Hepatocyte (in vitro differentiated cells): ENCODE results near the gene ZNF407. TPM values are rescaled to one million over a fixed set of nuclear protein-coding genes. Genes with fewer than 3 reads are reported as not detected.

Experiments used
- DNase-seq: peaks from one replicate; pipeline ENCODE4 v3.0.0-alpha.2; 2016; ENCODE audit warnings: low spot score
- H2AFZ ChIP-seq: fragments of 200-600 bp; sonication (generic); 2 replicates; pipeline ENCODE4 v1.6.0; 2016; ENCODE audit warnings: antibody characterized with exemption, mild to moderate bottlenecking
- H3K27ac ChIP-seq: fragments of 200-600 bp; sonication (generic); 2 replicates; pipeline ENCODE4 v1.5.1; 2016; ENCODE audit warnings: mild to moderate bottlenecking
- H3K27me3 ChIP-seq: fragments of 200-600 bp; sonication (generic); 2 replicates; pipeline ENCODE4 v1.6.1; 2016
- H3K36me3 ChIP-seq: fragments of 200-600 bp; sonication (generic); replicated peaks from 2 replicates; pipeline ENCODE4 v1.5.1; 2016; ENCODE audit warnings: low read depth; ENCODE audit not compliant: insufficient read depth
- H3K4me1 ChIP-seq: fragments of 200-600 bp; sonication (generic); 2 replicates; pipeline ENCODE4 v1.5.1; 2016; ENCODE audit warnings: mild to moderate bottlenecking, moderate library complexity; ENCODE audit not compliant: insufficient read depth
- H3K4me2 ChIP-seq: fragments of 200-600 bp; sonication (generic); 2 replicates; pipeline ENCODE4 v1.6.0; 2016
- H3K4me3 ChIP-seq: fragments of 200-600 bp; sonication (generic); 2 replicates; pipeline ENCODE4 v1.5.1; 2016; ENCODE audit warnings: mild to moderate bottlenecking
- H3K79me2 ChIP-seq: fragments of 200-600 bp; sonication (generic); 2 replicates; pipeline ENCODE4 v1.6.0; 2017; ENCODE audit warnings: mild to moderate bottlenecking
- H3K9me2 ChIP-seq: fragments of 200-600 bp; sonication (generic); replicated peaks from 2 replicates; pipeline ENCODE4 v1.6.0; 2017; ENCODE audit warnings: mild to moderate bottlenecking; ENCODE audit not compliant: insufficient read depth
- H3K9me3 ChIP-seq: fragments of 200-600 bp; sonication (generic); 2 replicates; pipeline ENCODE4 v1.5.1; 2016; ENCODE audit warnings: low read depth, mild to moderate bottlenecking
- H4K20me1 ChIP-seq: fragments of 200-600 bp; sonication (generic); 2 replicates; pipeline ENCODE4 v1.6.0; 2016; ENCODE audit warnings: mild to moderate bottlenecking; ENCODE audit not compliant: insufficient read depth, poor library complexity, severe bottlenecking
- EZH2 ChIP-seq: fragments of 200-600 bp; sonication (generic); IDR thresholded peaks from 2 replicates; pipeline ENCODE4 v1.6.1; 2016; ENCODE audit warnings: antibody characterized with exemption, mild to moderate bottlenecking, borderline replicate concordance
- EZH2phosphoT487 ChIP-seq: fragments of 200-600 bp; sonication (generic); IDR thresholded peaks from one replicate; pipeline ENCODE4 v1.6.1; 2018; ENCODE audit warnings: antibody characterized with exemption, mild to moderate bottlenecking, low read depth, moderate library complexity; ENCODE audit not compliant: unreplicated experiment, severe bottlenecking
- WGBS: methylation state at CpG from one replicate; pipeline ENCODE4 v1.1.6; 2016; ENCODE audit warnings: low lambda C conversion rate; ENCODE audit errors: missing lambda C conversion rate; 5-methylcytosine and 5-hydroxymethylcytosine counted together
- polyA plus RNA-seq: library from polyadenylated mRNA; unstranded; fragments of >200 nt; fragmentation: Nextera tagmentation; extraction: Ambion mirVana; gene quantifications from 2 replicates; pipeline ENCODE4 v1.2.1, GENCODE V29; 2016
- total RNA-seq: library from RNA; depleted of rRNA; stranded (reverse); fragments of >200 nt; gene quantifications from 2 replicates; pipeline ENCODE4 v1.2.3, GENCODE V29; 2014
- TF ChIP-seq, protein P1 (sequence below): fragments of 200-600 bp; sonication (generic); IDR thresholded peaks from 2 replicates; pipeline ENCODE4 v1.5.1; 2016; ENCODE audit warnings: antibody characterized with exemption, mild to moderate bottlenecking; ENCODE audit not compliant: poor library complexity

The ZNF407 gene
- total and polyA plus RNA-seq, 2 experiments from 2014 or later = 3.2 to 12.4 TPM

GRCh38 chr18:74861154-74861553 lies 263.5 kb downstream of the ZNF407 start:
- TF ChIP-seq, protein P1, sequence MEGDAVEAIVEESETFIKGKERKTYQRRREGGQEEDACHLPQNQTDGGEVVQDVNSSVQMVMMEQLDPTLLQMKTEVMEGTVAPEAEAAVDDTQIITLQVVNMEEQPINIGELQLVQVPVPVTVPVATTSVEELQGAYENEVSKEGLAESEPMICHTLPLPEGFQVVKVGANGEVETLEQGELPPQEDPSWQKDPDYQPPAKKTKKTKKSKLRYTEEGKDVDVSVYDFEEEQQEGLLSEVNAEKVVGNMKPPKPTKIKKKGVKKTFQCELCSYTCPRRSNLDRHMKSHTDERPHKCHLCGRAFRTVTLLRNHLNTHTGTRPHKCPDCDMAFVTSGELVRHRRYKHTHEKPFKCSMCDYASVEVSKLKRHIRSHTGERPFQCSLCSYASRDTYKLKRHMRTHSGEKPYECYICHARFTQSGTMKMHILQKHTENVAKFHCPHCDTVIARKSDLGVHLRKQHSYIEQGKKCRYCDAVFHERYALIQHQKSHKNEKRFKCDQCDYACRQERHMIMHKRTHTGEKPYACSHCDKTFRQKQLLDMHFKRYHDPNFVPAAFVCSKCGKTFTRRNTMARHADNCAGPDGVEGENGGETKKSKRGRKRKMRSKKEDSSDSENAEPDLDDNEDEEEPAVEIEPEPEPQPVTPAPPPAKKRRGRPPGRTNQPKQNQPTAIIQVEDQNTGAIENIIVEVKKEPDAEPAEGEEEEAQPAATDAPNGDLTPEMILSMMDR = no peak
- no peak for TF ChIP-seq EZH2
- no peak for TF ChIP-seq EZH2phosphoT487
- no peaks in the 10 kb centered on the region for H3K9me3 ChIP-seq
- H3K4me1 ChIP-seq = no peaks in the 10 kb centered on the region
- H2AFZ ChIP-seq = no peak overlapping the region
- no peak overlapping the region for H3K4me2 ChIP-seq
- H3K9me2 ChIP-seq = no peaks in the 10 kb centered on the region
- 24% methylated on average over 4 of the region's 4 CpGs for WGBS
- no peaks in the 10 kb centered on the region for H3K36me3 ChIP-seq
- no peak overlapping the region for H3K4me3 ChIP-seq
- H4K20me1 ChIP-seq = no peaks in the 10 kb centered on the region
- peak; percentile 22 for DNase-seq
- H3K27me3 ChIP-seq = no peaks in the 10 kb centered on the region
- no peaks in the 10 kb centered on the region for H3K79me2 ChIP-seq
- peak overlapping the region; percentile 5 for H3K27ac ChIP-seq

DNA sequence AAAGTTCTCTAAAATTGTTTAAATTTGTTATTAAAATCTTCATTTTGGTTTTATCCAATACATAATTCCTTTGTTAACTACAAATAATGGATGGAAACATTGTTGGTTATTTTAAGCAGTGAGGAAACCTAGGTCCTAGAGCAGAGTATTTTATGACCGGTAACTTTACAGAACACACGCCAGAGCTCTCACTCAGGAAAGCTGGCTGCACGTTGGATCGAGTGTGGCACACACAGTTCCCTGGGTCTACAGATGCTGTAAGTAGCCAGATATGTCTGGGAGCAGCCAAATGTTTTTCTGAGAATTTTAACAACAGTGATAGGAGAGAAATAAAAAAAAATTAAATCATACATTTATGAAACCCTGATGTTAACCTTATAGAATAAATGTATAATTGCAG lies 264.4 kb downstream of the ZNF407 start:
- no peak overlapping the region for H3K27ac ChIP-seq
- TF ChIP-seq EZH2 (no peak), EZH2phosphoT487 (no peak)
- TF ChIP-seq, protein P1 = no peak
- WGBS = 67% methylated on average over 4 of the region's 4 CpGs

GRCh38 chr18:74866577-74866976 lies 268.9 kb downstream of the ZNF407 start:
- WGBS = 96% methylated on average over 3 of the region's 3 CpGs
- H3K4me3 ChIP-seq = no peak overlapping the region
- H3K79me2 ChIP-seq = no peaks in the 10 kb centered on the region
- H3K27me3 ChIP-seq = no peaks in the 10 kb centered on the region
- no peaks in the 10 kb centered on the region for H3K4me1 ChIP-seq
- H3K36me3 ChIP-seq = no peaks in the 10 kb centered on the region
- no peak for TF ChIP-seq EZH2
- TF ChIP-seq, protein P1 = no peak
- TF ChIP-seq EZH2phosphoT487 = no peak
- no peak overlapping the region for H3K4me2 ChIP-seq
- H2AFZ ChIP-seq = no peak overlapping the region
- H3K9me3 ChIP-seq = no peaks in the 10 kb centered on the region
- DNase-seq = no peak
- H3K27ac ChIP-seq = no peak overlapping the region
- no peaks in the 10 kb centered on the region for H4K20me1 ChIP-seq
- H3K9me2 ChIP-seq = no peaks in the 10 kb centered on the region

More for the DNA sequence above, 264.4 kb downstream of the ZNF407 start:
- H3K27me3 ChIP-seq = no peaks in the 10 kb centered on the region
- no peaks in the 10 kb centered on the region for H3K79me2 ChIP-seq
- H3K9me2 ChIP-seq = no peaks in the 10 kb centered on the region
- no peaks in the 10 kb centered on the region for H3K36me3 ChIP-seq
- H3K9me3 ChIP-seq = no peaks in the 10 kb centered on the region
- no peak overlapping the region for H2AFZ ChIP-seq
- H3K4me2 ChIP-seq = no peak overlapping the region
- no peaks in the 10 kb centered on the region for H3K4me1 ChIP-seq
- H3K4me3 ChIP-seq = no peak overlapping the region
- no peaks in the 10 kb centered on the region for H4K20me1 ChIP-seq
- no peak for DNase-seq

- WGBS = 88% methylated on average over 4 of the region's 4 CpGs
- H3K9me2 ChIP-seq = no peaks in the 10 kb centered on the region
- no peaks in the 10 kb centered on the region for H3K36me3 ChIP-seq
- DNase-seq = no peak
- H3K4me2 ChIP-seq = no peak overlapping the region
- no peaks in the 10 kb centered on the region for H4K20me1 ChIP-seq
- H3K27me3 ChIP-seq = no peaks in the 10 kb centered on the region
- no peak overlapping the region for H3K4me3 ChIP-seq
- no peak for TF ChIP-seq EZH2
- TF ChIP-seq, protein P1 = no peak
- no peak for TF ChIP-seq EZH2phosphoT487
- no peaks in the 10 kb centered on the region for H3K4me1 ChIP-seq
- no peaks in the 10 kb centered on the region for H3K9me3 ChIP-seq
- no peak overlapping the region for H2AFZ ChIP-seq
- no peak overlapping the region for H3K27ac ChIP-seq
- H3K79me2 ChIP-seq = no peaks in the 10 kb centered on the region
Measured at GRCh38 chr18:74868461-74868860, 270.8 kb downstream of the ZNF407 start.
